Keratinocyte (primary cell): ENCODE measurements around the gene HMCN1. TPM values are rescaled to one million over a fixed set of nuclear protein-coding genes. Genes with fewer than 3 reads are reported as not detected.

Experiments
- DNase-seq: peaks from one replicate; pipeline ENCODE4 v3.0.0-alpha.2; 2011; ENCODE audit warnings: low read depth, missing footprints, low spot score
- FAIRE-seq: peaks from 2 replicates; lab custom pipeline; 2011; peaks lifted over from hg19 to GRCh38; lab: Jason Lieb, UNC
- H2AFZ ChIP-seq: 2 replicates; pipeline ENCODE4 v1.6.0; 2012; ENCODE audit warnings: low read length, control low read depth, inconsistent platforms; ENCODE audit not compliant: control insufficient read depth
- H3K27ac ChIP-seq: 2 replicates; pipeline ENCODE4 v1.5.1; 2011; ENCODE audit warnings: low read length; ENCODE audit not compliant: control insufficient read depth, insufficient read depth
- H3K27me3 ChIP-seq: 3 replicates; pipeline ENCODE4 v1.6.0; 2011; ENCODE audit warnings: low read length; ENCODE audit not compliant: control insufficient read depth, insufficient read depth; ENCODE audit errors: extremely low read depth
- H3K36me3 ChIP-seq, 2 experiments: 2 replicates in 1 of 2; 3 replicates in 1 of 2; pipeline ENCODE4 v1.5.1; 2011; ENCODE audit warnings: low read length in 2 of 2, mild to moderate bottlenecking in 1 of 2; ENCODE audit not compliant: control insufficient read depth in 2 of 2, insufficient read depth in 2 of 2; ENCODE audit errors: extremely low read depth in 1 of 2
- H3K4me1 ChIP-seq: 3 replicates; pipeline ENCODE4 v1.5.1; 2011; ENCODE audit warnings: low read length; ENCODE audit not compliant: control insufficient read depth, insufficient read depth; ENCODE audit errors: extremely low read depth
- H3K4me2 ChIP-seq: 3 replicates; pipeline ENCODE4 v1.6.0; 2011; ENCODE audit warnings: low read depth, low read length; ENCODE audit not compliant: control insufficient read depth, insufficient read depth; ENCODE audit errors: extremely low read depth
- H3K4me3 ChIP-seq, 3 experiments: fragments of 200-600 bp in 1 of 3; sonication (generic) in 1 of 3; 2 replicates in 2 of 3; 3 replicates in 1 of 3; pipeline ENCODE4 v1.5.1; 2011 to 2016; ENCODE audit warnings: low read length in 3 of 3, mild to moderate bottlenecking in 3 of 3, control low read depth in 2 of 3, inconsistent platforms in 1 of 3, low read depth in 1 of 3, mixed read lengths in 1 of 3, mixed run types in 1 of 3, moderate library complexity in 1 of 3; ENCODE audit not compliant: control insufficient read depth in 2 of 3, insufficient read depth in 2 of 3; ENCODE audit errors: extremely low read depth in 1 of 3
- H3K79me2 ChIP-seq: 2 replicates; pipeline ENCODE4 v1.6.0; 2012; ENCODE audit warnings: low read length; ENCODE audit not compliant: control insufficient read depth, insufficient read depth
- H3K9ac ChIP-seq: 3 replicates; pipeline ENCODE4 v1.6.0; 2011; ENCODE audit warnings: low read length; ENCODE audit not compliant: control insufficient read depth, insufficient read depth; ENCODE audit errors: extremely low read depth
- H3K9me1 ChIP-seq: 3 replicates; pipeline ENCODE4 v1.6.0; 2011; ENCODE audit warnings: low read length; ENCODE audit not compliant: control insufficient read depth, insufficient read depth; ENCODE audit errors: extremely low read depth
- H3K9me3 ChIP-seq: 2 replicates; pipeline ENCODE4 v1.5.1; 2012; ENCODE audit warnings: low read depth, low read length; ENCODE audit not compliant: control insufficient read depth
- H4K20me1 ChIP-seq: 3 replicates; pipeline ENCODE4 v1.6.0; 2011; ENCODE audit warnings: low read length; ENCODE audit not compliant: control insufficient read depth, insufficient read depth; ENCODE audit errors: extremely low read depth
- CTCF ChIP-seq, 3 experiments: IDR thresholded peaks in 1 of 3; conservative IDR thresholded peaks in 1 of 3; optimal IDR thresholded peaks in 1 of 3; 2 replicates in 2 of 3; 3 replicates in 1 of 3; pipeline versions ENCODE3 to v1.5.1; 2011; ENCODE audit warnings: low read length in 3 of 3, mild to moderate bottlenecking in 3 of 3, moderate library complexity in 2 of 3, control low read depth in 1 of 3, inconsistent platforms in 1 of 3; ENCODE audit not compliant: insufficient read depth in 2 of 3; ENCODE audit errors: extremely low read depth in 1 of 3
- EZH2 ChIP-seq: IDR thresholded peaks from one replicate; pipeline ENCODE4 v1.6.1; 2012; ENCODE audit warnings: inconsistent platforms, mild to moderate bottlenecking, low read length, moderate library complexity
- dilution Hi-C: fragments of 300-500 bp; cut with MboI; formaldehyde crosslinking; loops from one replicate; pipeline ENCODE4 v1.7.0; 2020; ENCODE audit warnings: low sequenced_read_pairs; ENCODE audit not compliant: extremely low pct_ligation_motif_present
- polyA plus RNA-seq, 5 experiments: library from polyadenylated mRNA; depleted of rRNA in 3 of 5; stranded (reverse) in 3 of 5; stranded (forward) in 1 of 5; unstranded in 1 of 5; fragments of >200 nt; gene quantifications; 1 replicate in 1 of 5; 2 replicates in 3 of 5; 3 replicates in 1 of 5; pipeline versions ENCODE4 v1.2.1 to v1.2.3, GENCODE V29; 2011 to 2012; ENCODE audit warnings: missing spikeins in 2 of 5, low read depth in 1 of 5, low replicate concordance in 1 of 5

Gene HMCN1
- polyA plus RNA-seq, 1 donor (not counting 4 experiments of a cell fraction or from before 2014, with no cell fraction given) = 1.8 TPM

GRCh38 chr1:185926588-185926987 lies 192.4 kb downstream of the HMCN1 start:
- Histone ChIP-seq H3K36me3 (no peaks in the 10 kb centered on the region), H3K9ac (no peak overlapping the region), H2AFZ (no peak overlapping the region), H3K79me2 (no peaks in the 10 kb centered on the region), H3K27ac (no peak overlapping the region), H3K9me1 (no peaks in the 10 kb centered on the region), H3K4me2 (no peak overlapping the region), H4K20me1 (no peaks in the 10 kb centered on the region), H3K9me3 (no peaks in the 10 kb centered on the region), H3K27me3 (no peaks in the 10 kb centered on the region), H3K4me3 (no peak overlapping the region), H3K4me1 (no peaks in the 10 kb centered on the region)
- no peak for TF ChIP-seq EZH2
- no peak for TF ChIP-seq CTCF (optimal IDR thresholded peaks at IDR 0.05 in 1 of 3, IDR thresholded peaks at IDR 0.05 in 1 of 3, conservative IDR thresholded peaks at IDR 0.05 in 1 of 3; ENCODE audit: extremely low read depth in 1 of 3, insufficient read depth in 2 of 3, low read length in 3 of 3)
- dilution Hi-C loops = no loop called here
- DNase-seq (no peak), FAIRE-seq (no peak)

- no peak overlapping the region for H3K27ac ChIP-seq
- H3K4me2 ChIP-seq = no peak overlapping the region
- no peak overlapping the region for H3K4me3 ChIP-seq
- H3K27me3 ChIP-seq = no peaks in the 10 kb centered on the region
- TF ChIP-seq CTCF (optimal IDR thresholded peaks at IDR 0.05 in 1 of 3, IDR thresholded peaks at IDR 0.05 in 1 of 3, conservative IDR thresholded peaks at IDR 0.05 in 1 of 3; ENCODE audit: extremely low read depth in 1 of 3, insufficient read depth in 2 of 3, low read length in 3 of 3) (no peak), EZH2 (no peak)
- DNase-seq (no peak), FAIRE-seq (no peak)
- H4K20me1 ChIP-seq = no peaks in the 10 kb centered on the region
- H3K4me1 ChIP-seq = no peaks in the 10 kb centered on the region
- H3K79me2 ChIP-seq = no peaks in the 10 kb centered on the region
- H3K36me3 ChIP-seq = no peaks in the 10 kb centered on the region
- H3K9me1 ChIP-seq = no peaks in the 10 kb centered on the region
- H3K9me3 ChIP-seq = no peaks in the 10 kb centered on the region
- H3K9ac ChIP-seq = no peak overlapping the region
- no peak overlapping the region for H2AFZ ChIP-seq
- dilution Hi-C loops = no loop called here
Observed at GRCh38 chr1:185929776-185930175, 195.6 kb downstream of the HMCN1 start.
